ENCODE data around the gene HBG2.
A peak's percentile ranks its signal among the peaks of the same experiment; 100 is the strongest.

Gene HBG2

DNA sequence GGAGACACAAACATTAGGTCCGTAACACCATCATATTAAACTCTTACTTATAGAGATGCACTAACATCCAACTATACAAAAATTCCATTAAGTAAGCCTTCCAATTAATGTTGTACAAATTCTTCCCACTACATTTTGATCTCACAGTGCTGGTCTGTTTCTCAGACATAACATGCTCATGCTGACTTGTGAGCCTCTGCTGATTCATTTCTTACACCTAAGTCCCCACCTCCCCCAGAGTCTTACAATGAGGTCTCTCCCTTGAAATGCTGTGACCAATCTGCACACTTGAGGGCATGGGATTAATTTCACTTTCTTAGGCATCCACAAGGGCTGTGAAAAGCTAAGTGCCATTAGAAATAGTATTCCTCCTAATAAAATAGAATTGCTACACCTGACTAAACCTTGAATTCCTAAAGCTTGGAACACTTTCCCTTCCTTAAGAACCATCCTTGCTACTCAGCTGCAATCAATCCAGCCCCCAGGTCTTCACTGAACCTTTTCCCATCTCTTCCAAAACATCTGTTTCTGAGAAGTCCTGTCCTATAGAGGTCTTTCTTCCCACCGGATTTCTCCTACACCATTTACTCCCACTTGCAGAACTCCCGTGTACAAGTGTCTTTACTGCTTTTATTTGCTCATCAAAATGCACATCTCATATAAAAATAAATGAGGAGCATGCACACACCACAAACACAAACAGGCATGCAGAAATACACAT is 6.9 kb downstream of the HBG2 start:
- DNase-seq = no peak

DNA sequence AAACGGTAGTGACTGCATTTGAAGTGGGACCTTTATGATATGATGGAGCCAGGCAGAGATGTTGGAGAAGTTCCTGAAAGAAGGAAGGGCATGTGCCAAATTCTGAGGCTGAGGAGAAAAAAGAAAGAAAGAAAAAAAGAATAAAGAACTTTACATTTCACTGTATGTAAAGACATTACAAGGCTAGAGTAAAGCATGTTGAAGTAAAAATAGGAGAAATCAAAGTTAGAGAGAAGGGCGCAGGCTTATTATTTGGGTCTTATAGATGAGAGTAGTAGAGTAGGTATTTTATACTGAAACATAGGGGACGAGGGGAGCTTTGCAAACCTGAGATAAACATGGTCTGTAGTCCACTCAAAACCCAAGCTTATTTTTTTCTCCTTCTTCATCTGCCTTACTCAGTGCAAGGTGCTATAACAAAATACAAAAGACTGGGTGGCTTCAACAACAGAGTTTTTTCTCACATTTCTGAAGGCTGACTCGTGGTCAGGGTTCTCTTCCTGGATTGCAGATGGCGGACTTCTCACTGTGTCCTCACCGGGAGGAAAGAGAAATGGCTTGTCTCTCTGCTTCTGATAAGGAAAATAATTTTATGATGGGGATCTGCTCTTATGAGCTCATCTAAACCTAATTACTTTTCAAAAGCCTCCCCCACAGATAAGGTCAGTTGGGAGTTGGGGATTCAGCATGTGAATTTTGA is 7.7 kb downstream of the HBG2 start:
- no peak for DNase-seq

DNA sequence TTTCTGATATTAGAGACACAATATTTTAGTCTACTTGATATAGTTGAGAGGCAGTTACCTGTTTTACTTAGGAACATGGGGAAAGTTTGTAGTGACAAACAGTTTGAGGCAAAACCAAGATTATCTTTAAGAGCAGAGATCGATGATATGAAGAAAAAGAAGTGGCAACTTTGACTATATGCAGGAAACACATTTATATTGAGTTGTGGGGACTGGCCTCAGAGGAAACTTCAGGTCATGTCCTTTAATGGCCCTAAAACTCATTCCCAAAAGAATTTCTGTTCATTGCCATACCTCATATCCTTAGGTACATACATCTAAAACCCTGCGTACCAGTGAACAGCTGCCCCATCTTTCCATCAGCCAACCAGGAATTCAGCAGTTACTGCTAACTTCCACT is 9.4 kb downstream of the HBG2 start:
- no peak for DNase-seq

DNA sequence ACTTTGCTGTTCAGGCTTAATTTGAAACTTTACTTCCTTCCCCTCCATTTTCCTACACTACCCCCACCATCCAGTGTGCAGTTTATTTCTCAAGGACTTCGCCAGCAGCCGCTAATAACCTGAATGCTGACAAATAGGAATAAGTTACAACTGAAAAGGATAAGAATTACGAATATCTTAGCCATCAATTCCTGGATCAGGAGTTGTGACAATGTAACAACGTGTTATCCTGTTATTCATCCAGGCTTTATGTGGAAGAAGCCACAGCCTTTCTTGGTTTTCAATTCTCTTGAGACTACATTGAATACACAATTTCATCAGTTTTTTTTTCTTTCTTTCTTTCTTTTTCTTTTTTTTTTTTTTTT is 10.8 kb downstream of the HBG2 start:
- DNase-seq = no peak

DNA sequence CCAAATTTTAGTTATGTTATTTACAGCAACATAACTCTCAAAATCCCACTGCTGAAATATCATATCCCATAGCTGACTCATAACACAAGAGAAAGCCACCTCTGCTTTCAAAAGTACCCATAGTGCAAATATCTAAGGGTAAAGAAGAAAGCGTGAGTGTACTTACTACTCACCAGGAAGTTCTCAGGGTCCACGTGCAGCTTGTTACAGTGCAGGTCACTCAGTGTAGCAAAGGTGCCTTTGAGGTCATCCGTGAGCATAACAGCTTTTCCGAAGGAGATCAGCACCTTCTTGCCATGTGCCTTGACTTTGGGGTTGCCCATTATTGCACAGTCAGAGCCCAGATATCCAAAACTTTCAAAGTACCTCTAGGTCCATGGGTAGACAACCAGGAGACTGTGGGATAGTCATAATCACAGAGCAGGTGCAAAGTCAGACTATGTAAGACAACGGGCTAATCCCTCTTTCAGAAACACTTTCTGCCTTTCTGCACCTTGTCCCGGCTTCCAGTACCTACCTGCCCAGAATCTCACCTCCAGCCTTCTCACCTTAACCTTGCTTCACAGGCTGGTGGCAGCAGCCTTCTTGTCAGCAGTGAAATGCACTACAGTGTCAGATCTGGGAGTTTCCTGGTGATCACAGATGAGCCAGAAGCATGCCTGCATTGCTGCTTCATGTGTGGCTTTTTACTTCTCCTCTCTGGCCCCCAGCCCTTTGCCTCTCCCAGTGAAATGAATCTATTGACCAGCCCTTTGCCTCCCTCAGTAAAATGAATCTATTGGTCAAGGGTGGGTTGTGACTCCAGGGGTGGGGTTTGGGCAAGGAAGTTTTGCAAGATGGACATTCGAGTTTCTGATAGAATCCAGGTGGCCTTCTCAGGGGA is 11.4 kb downstream of the HBG2 start:
- no peak for DNase-seq

DNA sequence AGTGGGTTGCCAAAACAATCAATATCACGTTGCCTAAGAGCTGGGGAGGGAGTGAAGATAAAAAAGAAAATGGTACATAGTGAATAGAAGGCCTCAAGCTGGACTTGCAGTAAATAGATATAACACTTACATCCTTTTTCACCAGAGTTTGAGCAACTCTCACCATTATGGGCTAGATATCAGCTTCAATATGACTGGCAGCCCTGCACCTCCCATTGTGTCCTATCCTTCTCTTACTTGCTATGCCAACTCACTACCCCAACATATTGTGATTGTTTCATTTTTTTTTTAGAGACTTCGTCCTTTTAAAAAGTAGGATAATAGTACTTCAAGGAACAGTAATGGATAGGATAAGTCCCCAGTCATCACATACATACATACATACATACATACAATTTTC is 12.4 kb downstream of the HBG2 start:
- no peak for DNase-seq

DNA sequence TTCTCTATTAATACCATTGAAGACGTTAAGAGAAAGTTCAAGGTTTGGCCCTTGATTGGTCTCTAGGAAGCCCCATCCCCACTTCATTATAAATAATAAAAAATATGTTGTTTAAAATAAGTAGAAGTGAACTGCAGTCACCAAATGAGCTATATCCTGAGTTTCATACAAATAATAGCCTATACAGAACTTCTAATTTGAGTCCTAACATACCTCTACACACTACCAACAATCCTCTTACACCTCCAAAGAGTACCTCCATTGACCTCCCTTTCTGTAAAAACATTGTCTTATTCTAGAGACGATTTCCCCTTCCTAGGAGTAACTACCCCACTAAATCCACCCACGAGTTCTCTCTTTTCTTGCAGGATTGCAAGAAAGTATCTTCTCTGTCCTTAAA is 13.1 kb downstream of the HBG2 start:
- DNase-seq = no peak

DNA sequence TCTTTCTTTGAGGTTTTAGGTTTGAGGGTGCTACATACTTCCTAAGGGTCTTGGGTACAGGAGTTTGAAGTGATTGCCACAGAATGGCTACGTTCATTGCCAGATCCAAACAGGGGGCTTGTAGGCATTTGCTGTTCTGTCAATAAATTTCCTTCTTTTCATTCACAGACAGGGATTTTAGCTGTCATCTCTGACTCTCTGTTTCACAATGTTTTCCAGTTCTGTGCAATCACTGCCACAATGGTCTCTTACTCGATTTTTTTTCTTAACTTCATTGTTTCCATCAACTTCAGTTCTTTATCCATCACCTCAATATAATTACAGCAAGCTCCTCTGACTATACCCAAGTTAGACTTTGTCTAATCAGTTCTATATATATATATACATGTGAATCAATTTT is 14.1 kb downstream of the HBG2 start:
- DNase-seq = no peak

DNA sequence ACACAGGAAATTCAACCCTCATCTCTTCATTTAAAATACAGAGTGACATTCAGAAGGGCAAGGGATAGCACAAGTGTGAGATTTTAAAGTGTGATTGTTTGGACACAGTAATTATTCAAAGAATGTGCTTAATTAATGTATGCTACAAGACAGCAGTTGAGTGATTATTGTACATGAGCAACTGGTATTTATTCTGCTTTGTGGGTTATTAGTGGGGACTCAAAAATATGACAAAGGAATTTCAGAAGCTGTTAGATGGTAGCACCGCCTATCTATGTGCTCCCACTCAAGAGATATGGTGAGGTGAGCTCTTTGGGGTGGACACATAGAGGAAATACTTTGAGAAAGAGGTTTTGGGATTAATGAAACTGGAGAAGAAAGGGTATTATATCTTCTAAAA is 14.5 kb downstream of the HBG2 start:
- no peak for DNase-seq

DNA sequence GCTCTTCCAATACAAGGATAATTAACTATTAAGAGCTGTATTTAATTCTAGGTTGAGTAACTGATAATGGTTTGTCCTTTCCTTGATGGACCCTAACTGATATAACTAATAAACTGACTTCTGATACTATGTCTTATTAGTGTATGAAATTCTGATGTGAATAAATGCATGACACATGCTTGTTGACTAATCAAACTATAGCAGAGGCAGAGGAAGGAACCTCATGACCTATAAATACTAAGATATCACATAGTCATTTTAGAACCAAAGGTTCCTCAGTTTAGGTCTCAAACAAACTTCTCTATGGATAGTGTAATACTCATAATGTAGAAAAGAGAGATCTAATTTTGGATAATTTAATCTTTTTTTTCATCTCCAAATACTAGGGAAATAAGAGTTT is 15.5 kb downstream of the HBG2 start:
- no peak for DNase-seq

DNA sequence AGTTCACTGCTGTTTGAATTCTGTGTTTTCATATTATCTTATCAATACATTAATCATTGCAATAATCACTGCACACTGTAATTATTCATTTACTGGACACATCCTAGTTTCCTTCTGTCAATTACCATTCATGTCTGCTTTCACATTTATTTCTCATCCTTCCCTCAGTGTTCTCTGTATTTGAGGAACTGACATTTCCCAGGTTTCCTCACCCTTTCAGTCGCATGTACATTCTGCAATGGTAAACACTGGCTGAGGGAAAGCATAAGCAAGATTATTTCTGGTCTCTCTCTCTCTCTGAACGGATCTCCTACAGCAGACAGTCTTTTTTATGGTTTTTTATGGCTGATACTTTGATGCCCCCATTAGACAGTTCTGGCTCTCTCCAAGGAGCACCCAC is 16.1 kb downstream of the HBG2 start:
- no peak for DNase-seq

DNA sequence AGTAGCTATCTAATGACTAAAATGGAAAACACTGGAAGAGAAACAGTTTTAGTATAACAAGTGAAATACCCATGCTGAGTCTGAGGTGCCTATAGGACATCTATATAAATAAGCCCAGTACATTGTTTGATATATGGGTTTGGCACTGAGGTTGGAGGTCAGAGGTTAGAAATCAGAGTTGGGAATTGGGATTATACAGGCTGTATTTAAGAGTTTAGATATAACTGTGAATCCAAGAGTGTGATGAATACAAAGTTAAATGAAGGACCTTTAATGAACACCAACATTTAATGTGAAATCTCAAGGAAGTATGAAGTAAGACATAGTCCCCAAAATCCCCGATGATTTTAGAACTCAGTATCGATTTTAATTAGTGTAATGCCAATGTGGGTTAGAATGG is 17.2 kb downstream of the HBG2 start:
- no peak for DNase-seq

DNA sequence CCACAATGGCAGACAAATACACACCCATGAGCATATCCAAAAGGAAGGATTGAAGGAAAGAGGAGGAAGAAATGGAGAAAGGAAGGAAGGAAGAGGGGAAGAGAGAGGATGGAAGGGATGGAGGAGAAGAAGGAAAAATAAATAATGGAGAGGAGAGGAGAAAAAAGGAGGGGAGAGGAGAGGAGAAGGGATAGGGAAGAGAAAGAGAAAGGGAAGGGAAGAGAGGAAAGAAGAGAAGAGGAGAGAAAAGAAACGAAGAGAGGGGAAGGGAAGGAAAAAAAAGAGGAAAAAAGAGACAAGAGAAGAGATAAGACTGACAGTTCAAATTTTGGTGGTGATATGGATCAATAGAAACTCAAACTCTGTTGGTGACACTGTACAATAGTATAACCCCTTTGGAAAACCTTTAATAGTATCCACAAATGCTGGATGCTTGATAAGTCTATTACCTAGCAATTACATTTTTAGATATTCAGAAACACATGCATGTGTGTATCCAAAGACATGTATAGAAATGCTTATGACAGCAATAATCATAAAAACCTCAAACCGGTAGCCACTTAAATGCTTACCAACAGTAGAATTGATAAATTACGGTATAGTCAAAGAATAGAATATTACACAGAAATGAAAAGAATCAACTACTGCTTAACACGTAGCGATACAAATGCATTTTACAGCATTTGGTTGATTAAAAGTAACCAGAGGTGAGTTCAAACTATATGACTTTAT is 19.1 kb downstream of the HBG2 start:
- no peak for DNase-seq

DNA sequence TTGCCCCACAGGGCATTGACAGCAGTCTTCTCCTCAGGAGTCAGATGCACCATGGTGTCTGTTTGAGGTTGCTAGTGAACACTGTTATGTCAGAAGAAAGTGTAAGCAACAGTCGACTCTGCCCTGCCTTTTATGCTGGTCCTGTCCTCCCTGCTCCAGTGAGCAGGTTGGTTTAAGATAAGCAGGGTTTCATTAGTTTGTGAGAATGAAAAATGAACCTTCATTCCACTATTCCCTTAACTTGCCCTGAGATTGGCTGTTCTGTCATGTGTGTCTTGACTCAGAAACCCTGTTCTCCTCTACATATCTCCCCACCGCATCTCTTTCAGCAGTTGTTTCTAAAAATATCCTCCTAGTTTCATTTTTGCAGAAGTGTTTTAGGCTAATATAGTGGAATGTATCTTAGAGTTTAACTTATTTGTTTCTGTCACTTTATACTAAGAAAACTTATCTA is 20.2 kb downstream of the HBG2 start, which contains the start of gene HBD:
Gene HBD, minus strand, starts transcription at position 103 of the 454 bp plus-strand sequence. Its CDS starts 50 bp downstream, at position 53.
- DNase-seq = no peak

DNA sequence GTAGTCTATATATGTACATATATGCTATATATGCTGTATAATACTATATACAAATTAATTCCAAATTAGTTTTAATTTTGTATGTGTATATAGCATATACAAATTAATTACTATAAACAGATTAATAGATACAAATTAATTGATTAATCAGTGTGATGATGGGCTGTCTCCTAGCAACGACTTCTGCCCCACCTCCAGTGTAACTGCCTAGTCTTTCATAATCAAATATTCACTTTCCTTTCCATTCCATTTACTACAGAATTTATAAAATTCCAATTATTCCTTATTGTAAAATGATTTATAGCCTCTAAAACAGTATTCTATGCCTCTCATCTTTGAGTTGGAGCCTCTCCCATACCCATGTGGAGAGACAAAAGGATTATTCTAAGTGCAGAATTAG is 21.3 kb downstream of the HBG2 start:
- DNase-seq = no peak

DNA sequence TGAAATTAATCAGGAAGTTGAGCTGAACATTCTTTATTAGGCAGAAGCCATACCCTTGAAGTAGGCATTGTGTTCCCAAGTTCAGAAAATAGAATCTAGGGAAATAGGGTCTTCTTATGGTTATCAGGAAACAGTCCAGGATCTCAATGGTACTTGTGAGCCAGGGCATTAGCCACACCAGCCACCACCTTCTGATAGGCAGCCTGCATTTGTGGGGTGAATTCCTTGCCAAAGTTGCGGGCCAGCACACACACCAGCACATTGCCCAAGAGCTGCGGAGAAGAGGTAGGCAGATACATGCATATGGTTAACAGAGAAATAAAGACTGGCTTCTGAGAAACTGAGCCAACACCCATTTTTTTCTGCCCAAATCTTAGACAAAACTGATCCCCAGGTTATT is 21.8 kb downstream of the HBG2 start:
- no peak for DNase-seq

DNA sequence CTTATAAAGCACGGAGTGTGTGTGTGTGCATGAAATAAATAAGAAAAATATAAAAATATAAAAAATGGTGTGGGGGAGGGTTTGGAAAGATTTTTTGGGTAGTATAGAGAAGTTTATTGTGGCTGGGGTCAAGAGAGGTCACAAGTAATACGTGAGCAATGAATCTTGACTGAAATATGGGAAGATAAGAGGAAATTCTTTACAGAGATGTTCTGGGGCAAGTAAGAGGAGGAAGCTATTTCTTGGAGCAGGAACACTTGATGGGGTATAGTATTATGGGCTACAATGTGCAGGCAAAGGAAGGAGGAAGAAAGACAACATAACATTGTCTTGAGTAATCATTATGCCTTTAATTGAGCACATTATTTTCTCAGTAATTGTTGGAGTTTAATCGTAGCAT is 22.4 kb downstream of the HBG2 start:
- peak; percentile 24 for DNase-seq

DNA sequence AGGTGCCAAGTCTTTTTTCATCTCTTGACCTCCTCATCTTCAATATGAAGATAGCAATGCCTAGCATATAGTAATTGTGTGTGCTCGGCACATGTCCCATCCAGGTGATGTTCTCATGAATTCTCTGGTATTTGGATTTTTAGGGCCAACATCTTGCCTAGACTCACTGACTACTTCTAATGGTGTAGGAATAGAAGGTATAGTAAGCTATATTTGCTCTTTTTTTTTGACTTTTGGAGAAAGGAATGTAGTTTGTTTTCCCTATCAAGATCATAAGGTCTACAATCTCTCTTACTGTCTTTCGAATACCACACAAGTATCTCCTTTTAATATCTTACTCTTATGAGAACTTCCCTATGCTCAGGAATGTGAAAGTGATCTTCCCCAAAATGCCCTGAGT is 23.5 kb downstream of the HBG2 start:
- no peak for DNase-seq

DNA sequence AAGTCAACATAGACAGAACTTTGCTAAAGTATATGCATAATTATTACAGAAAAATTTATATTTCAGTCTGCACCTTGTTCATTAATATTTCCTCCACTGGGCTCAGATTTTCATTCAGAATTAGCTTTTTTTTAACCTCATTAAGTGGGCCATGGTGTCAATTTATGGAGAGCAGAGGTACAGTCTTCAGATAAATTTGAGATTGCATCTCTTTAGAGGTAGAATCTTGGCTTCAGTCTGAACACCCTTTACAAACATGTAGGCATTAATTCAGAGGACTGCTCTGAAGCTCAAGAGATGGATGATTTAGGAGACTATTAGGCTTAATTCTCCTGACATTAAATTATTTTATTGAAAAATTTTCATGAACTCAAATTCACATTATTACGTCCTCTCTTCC is 24.3 kb downstream of the HBG2 start:
- no peak for DNase-seq

DNA sequence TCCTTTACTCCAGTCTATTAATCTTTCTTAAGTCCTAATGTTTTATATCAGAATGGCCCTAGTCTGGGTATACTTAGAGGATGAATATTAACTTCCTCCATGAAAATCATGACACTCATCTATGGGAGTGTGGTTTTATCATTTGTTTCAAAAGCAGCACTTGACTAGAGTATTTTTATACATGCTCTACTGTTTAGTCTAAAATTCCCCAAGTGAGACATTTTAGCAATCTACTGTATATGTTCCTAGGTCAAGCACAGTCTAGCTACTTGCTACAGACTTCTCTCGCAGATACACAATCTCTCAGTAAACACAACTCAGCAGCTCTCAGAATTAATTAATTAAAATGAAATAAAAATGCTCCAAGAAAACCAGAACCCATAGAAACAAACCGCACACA is 24.8 kb downstream of the HBG2 start:
- DNase-seq = no peak

DNA sequence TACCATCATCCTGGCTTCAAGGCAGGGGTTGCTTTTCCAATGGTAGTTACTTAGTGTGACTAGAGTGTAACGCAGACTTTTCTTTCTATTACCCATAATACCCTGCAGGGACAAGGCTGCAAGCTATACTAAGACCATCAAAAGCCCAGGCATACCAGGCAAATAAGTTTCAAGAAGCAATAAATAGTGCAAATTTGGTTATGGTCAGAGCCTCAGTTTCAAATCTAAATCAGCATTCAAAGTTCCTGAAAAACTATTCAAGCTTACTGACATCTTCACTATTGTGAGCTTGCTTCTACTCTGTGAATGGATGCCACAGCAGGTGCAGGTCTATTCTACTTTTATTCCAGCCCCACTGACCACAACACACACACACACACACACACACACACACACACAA is 25.2 kb downstream of the HBG2 start:
- no peak for DNase-seq

DNA sequence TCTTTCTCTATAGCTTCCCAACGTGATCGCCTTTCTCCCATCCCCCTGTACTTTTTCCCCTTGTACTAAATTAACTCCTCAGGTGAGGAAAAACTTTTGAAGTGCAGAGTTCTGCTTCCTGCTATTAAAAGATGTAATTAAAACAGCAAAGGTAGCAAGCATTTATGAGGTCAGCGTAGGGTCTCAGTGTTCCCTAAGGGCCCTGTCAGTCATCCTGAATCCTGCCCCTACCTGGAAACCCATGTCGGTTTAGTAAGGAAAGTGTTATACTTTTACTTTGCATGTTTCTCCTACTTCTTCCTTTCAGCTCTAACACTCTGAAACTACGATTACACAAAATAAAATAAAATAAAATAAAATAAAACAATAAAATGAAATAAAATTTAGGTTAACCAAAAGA is 26.5 kb downstream of the HBG2 start:
- DNase-seq = no peak

DNA sequence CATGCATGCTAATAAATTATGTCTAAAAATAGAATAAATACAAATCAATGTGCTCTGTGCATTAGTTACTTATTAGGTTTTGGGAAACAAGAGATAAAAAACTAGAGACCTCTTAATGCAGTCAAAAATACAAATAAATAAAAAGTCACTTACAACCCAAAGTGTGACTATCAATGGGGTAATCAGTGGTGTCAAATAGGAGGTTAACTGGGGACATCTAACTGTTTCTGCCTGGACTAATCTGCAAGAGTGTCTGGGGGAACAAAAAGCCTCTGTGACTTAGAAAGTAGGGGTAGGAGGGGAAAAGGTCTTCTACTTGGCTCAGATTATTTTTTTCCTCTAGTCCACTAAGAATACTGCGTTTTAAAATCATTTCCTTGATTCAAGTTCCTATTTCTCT is 26.9 kb downstream of the HBG2 start:
- no peak for DNase-seq

Measured in NCI-H226 (cell line).